Suprapubic skin (tissue), 4 donors: Measurements from ENCODE around the gene GTF3C6. TPM values are rescaled to one million over a fixed set of nuclear protein-coding genes. Genes with fewer than 3 reads are reported as not detected.
"Not testable (repeated sequence)": the region's sequence is repeated elsewhere in the genome, so short reads cannot be mapped to it uniquely, and the experiment has no call there.

Experiments used
- DNase-seq, 2 donors: peaks; one replicate each; pipeline ENCODE4 v3.0.0-alpha.2; 2019; ENCODE audit warnings: low spot score in 2 of 2
- H3K27ac ChIP-seq: fragments of 200-600 bp; sonication (generic); one replicate; pipeline ENCODE4 v1.5.1; 2019
- H3K27me3 ChIP-seq: fragments of 200-600 bp; sonication (generic); one replicate; pipeline ENCODE4 v1.5.1; 2019
- H3K36me3 ChIP-seq: fragments of 200-600 bp; sonication (generic); one replicate; pipeline ENCODE4 v1.5.1; 2019
- H3K4me1 ChIP-seq: fragments of 200-600 bp; sonication (generic); one replicate; pipeline ENCODE4 v1.5.1; 2019
- H3K4me3 ChIP-seq: fragments of 200-600 bp; sonication (generic); one replicate; pipeline ENCODE4 v1.5.1; 2019; ENCODE audit warnings: mild to moderate bottlenecking
- H3K9me3 ChIP-seq: fragments of 200-600 bp; sonication (generic); one replicate; pipeline ENCODE4 v1.5.1; 2019
- EP300 ChIP-seq: sonication (generic); formaldehyde crosslinking; IDR thresholded peaks from one replicate; pipeline ENCODE4 v1.6.1; 2017; ENCODE audit warnings: antibody characterized with exemption
- WGBS: methylation state at CpG from one replicate; pipeline ENCODE4 v1.1.5; 2018; 5-methylcytosine and 5-hydroxymethylcytosine counted together
- total RNA-seq, 4 donors: library from RNA; depleted of rRNA; stranded (reverse); fragments of >200 nt; gene quantifications; one replicate each; pipeline ENCODE4 v1.1.0, GENCODE V29; 2016

GTF3C6 gene
- total RNA-seq, 4 donors from 2014 or later: 11.0 to 24.6 (median 22.0) TPM

DNA sequence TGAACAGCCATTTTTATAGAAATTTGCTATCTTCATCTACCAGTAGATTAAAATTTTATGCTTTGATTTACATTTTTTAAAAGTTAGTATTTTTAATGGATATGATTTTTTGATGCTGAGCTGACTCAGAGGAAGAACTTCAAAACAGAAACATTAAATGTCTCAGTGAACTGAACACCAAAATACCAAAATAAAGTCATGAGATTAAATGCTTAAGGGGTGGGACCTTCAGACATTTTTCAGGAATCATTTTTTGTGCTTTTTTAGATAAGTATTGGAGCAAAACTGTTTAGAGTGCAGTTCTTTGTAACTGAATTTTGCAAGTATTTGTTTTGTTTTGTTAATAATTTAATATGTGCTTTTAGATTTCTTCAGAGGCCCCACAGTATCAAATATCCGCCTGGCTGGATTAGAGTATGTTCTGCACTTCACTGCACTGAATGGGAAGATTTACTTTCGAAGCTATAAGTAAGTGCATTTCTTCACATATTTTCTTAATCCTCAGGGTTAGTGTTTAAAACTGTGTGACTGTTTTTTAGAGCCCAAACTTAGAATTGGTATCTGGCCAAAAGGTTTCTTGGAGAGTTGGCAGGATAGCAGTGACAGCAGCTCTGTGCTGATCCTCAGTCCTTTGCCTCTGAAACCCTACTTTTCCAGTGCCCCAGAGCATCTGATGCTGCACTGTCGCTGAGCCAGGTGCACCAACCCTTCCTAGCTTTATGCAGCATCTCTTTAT lies 57.1 kb downstream of the GTF3C6 start:
- Histone ChIP-seq H3K27ac (no peak overlapping the region), H3K36me3 (peaks cover 51% of the 10 kb centered on the region), H3K9me3 (no peaks in the 10 kb centered on the region), H3K27me3 (no peaks in the 10 kb centered on the region), H3K4me1 (peaks cover 7% of the 10 kb centered on the region), H3K4me3 (no peak overlapping the region)
- no peak for DNase-seq
- 92% methylated on average over 3 of the region's 3 CpGs for WGBS
- no peak for TF ChIP-seq EP300

DNA sequence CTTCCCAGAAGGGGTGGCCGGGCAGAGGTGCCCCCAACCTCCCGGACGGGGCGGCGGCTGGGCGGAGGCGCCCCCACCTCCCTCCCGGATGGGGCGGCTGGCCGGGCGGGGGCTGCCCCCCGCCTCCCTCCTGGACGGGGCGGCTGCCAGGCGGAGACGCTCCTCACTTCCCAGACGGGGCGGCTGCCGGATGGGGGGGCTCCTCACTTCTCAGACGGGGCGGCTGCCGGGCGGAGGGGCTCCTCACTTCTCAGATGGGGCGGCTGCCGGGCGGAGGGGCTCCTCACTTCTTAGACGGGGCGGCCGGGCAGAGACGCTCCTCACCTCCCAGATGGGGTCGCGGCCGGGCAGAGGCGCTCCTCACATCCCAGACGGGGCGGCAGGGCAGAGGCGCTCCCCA lies 58.7 kb downstream of the GTF3C6 start:
- H3K36me3 ChIP-seq: peaks cover 52% of the 10 kb centered on the region
- not testable (repeated sequence) for H3K9me3 ChIP-seq, H3K4me3 ChIP-seq, DNase-seq, H3K27me3 ChIP-seq, H3K27ac ChIP-seq, H3K4me1 ChIP-seq
- no CpG with 5 or more reads among the region's 37 CpGs for WGBS

Other genes starting within 250 kb of the GTF3C6 start
- 10 to 100 TPM; 14.1 to 20.6 (median 19.4) TPM for gene CDK19, start 143.2 kb upstream of the GTF3C6 start, total RNA-seq
- gene AMD1, start 83.9 kb upstream of the GTF3C6 start, total RNA-seq: 10 to 100 TPM; 55.4 to 75.7 (median 69.3) TPM
- 10 to 100 TPM; 13.3 to 22.7 (median 15.9) TPM for gene RPF2, start 23.3 kb downstream of the GTF3C6 start, total RNA-seq
- gene SLC16A10, start 128.8 kb downstream of the GTF3C6 start, total RNA-seq: 10 to 100 TPM; 23.1 to 73.5 (median 35.9) TPM